Epithelial cell of proximal tubule (primary cell): ENCODE measurements around the gene MAD1L1. TPM values are rescaled to one million over a fixed set of nuclear protein-coding genes. Genes with fewer than 3 reads are reported as not detected.

Source experiments
- DNase-seq: peaks from one replicate; pipeline ENCODE4 v3.0.0-alpha.2; 2011; ENCODE audit warnings: low read depth
- H3K4me3 ChIP-seq: 2 replicates; pipeline ENCODE4 v1.5.1; 2011; ENCODE audit warnings: low read depth, mild to moderate bottlenecking, low read length
- CTCF ChIP-seq: conservative IDR thresholded peaks from 2 replicates; pipeline ENCODE4 v1.5.1; 2012; ENCODE audit warnings: low read depth, mild to moderate bottlenecking, low read length
- total RNA-seq: library from RNA; depleted of rRNA; stranded (reverse); fragments of >200 nt; gene quantifications from 2 replicates; pipeline ENCODE4 v1.2.3, GENCODE V29; 2015

The MAD1L1 gene
- total RNA-seq, 1 donor from 2014 or later = 83.4 TPM

- H3K4me3 ChIP-seq = no peak overlapping the region
- no peak for TF ChIP-seq CTCF
- no peak for DNase-seq
Observed at GRCh38 chr7:2082139-2082998, 150.4 kb downstream of the MAD1L1 start.

GRCh38 chr7:2081526-2082135 lies 151.1 kb downstream of the MAD1L1 start:
- DNase-seq = no peak
- TF ChIP-seq CTCF = no peak
- no peak overlapping the region for H3K4me3 ChIP-seq

DNA sequence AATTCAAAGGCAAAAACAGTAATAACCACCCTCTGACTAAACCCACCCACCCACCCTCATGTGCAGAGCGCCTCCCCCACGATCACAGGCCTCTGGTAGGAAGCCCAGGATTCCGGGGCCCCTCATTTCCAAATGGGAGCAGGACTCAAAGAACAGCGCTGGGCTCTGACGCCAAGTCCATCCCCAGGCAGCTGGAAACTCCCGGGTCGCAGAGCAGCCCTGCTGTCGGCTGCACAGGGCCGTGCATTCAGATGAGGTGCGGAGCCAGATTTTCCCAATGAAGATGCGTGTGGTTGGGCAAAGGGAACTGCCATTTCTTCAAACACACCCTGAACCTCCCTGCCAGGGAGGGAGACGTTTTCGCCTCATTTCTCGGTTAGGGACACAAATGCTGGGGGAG lies 152.3 kb downstream of the MAD1L1 start:
- no peak for DNase-seq
- TF ChIP-seq CTCF = no peak
- no peak overlapping the region for H3K4me3 ChIP-seq

DNA sequence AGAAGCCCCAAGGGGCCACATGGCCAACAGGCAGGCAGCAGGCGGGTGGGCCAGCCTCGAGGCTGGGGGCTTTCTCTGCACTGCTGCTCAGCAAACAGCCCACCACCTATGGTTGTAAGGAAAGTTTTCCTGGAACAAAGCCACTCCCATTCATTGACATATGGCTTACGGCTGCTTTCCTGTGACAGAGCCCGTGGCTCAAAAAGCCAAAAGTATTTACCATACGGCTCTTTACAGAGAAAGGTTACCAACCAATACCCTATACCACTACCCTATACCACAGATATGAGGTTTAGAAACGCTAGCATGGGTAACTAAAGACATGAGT lies 152.7 kb downstream of the MAD1L1 start:
- DNase-seq = no peak
- TF ChIP-seq CTCF = no peak
- H3K4me3 ChIP-seq = no peak overlapping the region

- no peak overlapping the region for H3K4me3 ChIP-seq
- DNase-seq = no peak
- TF ChIP-seq CTCF = no peak
Observed at GRCh38 chr7:2079332-2080059, 153.2 kb downstream of the MAD1L1 start.

- no peak for DNase-seq
- no peak overlapping the region for H3K4me3 ChIP-seq
- no peak for TF ChIP-seq CTCF
Observed at GRCh38 chr7:2078899-2079298, 153.8 kb downstream of the MAD1L1 start.
